Stimulated activated CD8-positive, alpha-beta memory T cell treated with anti-CD3 and anti-CD28 coated beads, Interleukin-15, amount 100 ng/mL, for 24 hours (primary cell): ENCODE data around the gene TTBK2.

Source experiments
- DNase-seq: peaks from one replicate; pipeline ENCODE4 v3.0.0-alpha.2; 2020; ENCODE audit warnings: low read depth

Gene TTBK2

GRCh38 chr15:42727750-42728381, 192.7 kb downstream of the TTBK2 start:
- no peak for DNase-seq

- no peak for DNase-seq
Observed at GRCh38 chr15:42726114-42726513, 194.5 kb downstream of the TTBK2 start.

- DNase-seq = no peak
Observed at GRCh38 chr15:42725331-42725903, 195.2 kb downstream of the TTBK2 start.

GRCh38 chr15:42724276-42724675, 196.3 kb downstream of the TTBK2 start:
- DNase-seq = no peak

GRCh38 chr15:42723068-42723467, 197.5 kb downstream of the TTBK2 start:
- DNase-seq = no peak

GRCh38 chr15:42721916-42722315, 198.7 kb downstream of the TTBK2 start:
- DNase-seq = no peak

- DNase-seq = no peak
Observed at GRCh38 chr15:42721016-42721415, 199.6 kb downstream of the TTBK2 start.

- no peak for DNase-seq
Observed at GRCh38 chr15:42720071-42720470, 200.5 kb downstream of the TTBK2 start.

- DNase-seq = no peak
Observed at GRCh38 chr15:42719043-42719442, 201.5 kb downstream of the TTBK2 start.

- no peak for DNase-seq
Observed at GRCh38 chr15:42716626-42717025, 204.0 kb downstream of the TTBK2 start.

GRCh38 chr15:42716125-42716524, 204.5 kb downstream of the TTBK2 start:
- no peak for DNase-seq

- no peak for DNase-seq
Observed at GRCh38 chr15:42712584-42712983, 208.0 kb downstream of the TTBK2 start.

GRCh38 chr15:42711746-42712145, 208.8 kb downstream of the TTBK2 start:
- no peak for DNase-seq

- DNase-seq = no peak
Observed at GRCh38 chr15:42710662-42711061, 209.9 kb downstream of the TTBK2 start.

GRCh38 chr15:42707873-42708544, 212.6 kb downstream of the TTBK2 start:
- DNase-seq = no peak

- DNase-seq = no peak
Observed at GRCh38 chr15:42707068-42707467, 213.5 kb downstream of the TTBK2 start.

- DNase-seq = no peak
Observed at GRCh38 chr15:42705336-42705735, 215.2 kb downstream of the TTBK2 start.

- DNase-seq = no peak
Observed at GRCh38 chr15:42704492-42704926, 216.1 kb downstream of the TTBK2 start.

GRCh38 chr15:42696626-42697025, 224.0 kb downstream of the TTBK2 start:
- no peak for DNase-seq

GRCh38 chr15:42695527-42696071, 225.0 kb downstream of the TTBK2 start:
- DNase-seq = no peak

- no peak for DNase-seq
Observed at GRCh38 chr15:42694398-42694797, 226.2 kb downstream of the TTBK2 start.

GRCh38 chr15:42693942-42694341, 226.6 kb downstream of the TTBK2 start:
- DNase-seq = no peak

GRCh38 chr15:42693496-42693895, 227.1 kb downstream of the TTBK2 start:
- DNase-seq = no peak
